Measurements from ENCODE around the gene INTS1. TPM values are rescaled to one million over a fixed set of nuclear protein-coding genes. Genes with fewer than 3 reads are reported as not detected.

INTS1 gene
- total and polyA plus RNA-seq, 11 donors = 35.5 to 67.4 (median 45.3) TPM

- intact Hi-C loops (cut with DNase I) = loop anchor here in 1 of 10 donors (5.0 kb wide), 1 partner anchor 44 kb away; the partner anchor contains the start of gene TMEM184A
- H3K27me3 ChIP-seq = no peaks in the 10 kb centered on the region
- peak; percentile 70 to 87 (median 80) for DNase-seq
Measured at GRCh38 chr7:1513657-1514095, 9.5 kb upstream of the INTS1 start.

GRCh38 chr7:1512781-1513656 lies 8.8 kb upstream of the INTS1 start:
- Histone ChIP-seq H3K4me1 (peaks cover 0 to 30% (median 22%) of the 10 kb centered on the region in 12 donors), H3K36me3 (no peaks in the 10 kb centered on the region), H3K9me3 (no peaks in the 10 kb centered on the region), H3K27me3 (no peaks in the 10 kb centered on the region), H3K4me3 (peak overlapping the region in 8 of 12 donors; percentile 18 to 39 (median 30)), H3K27ac (peak overlapping the region; percentile 87 to 100 (median 98))
- WGBS, 4 donors = 35 to 48% (median 42%) methylated on average over 25 to 35 of the region's 35 CpGs
- intact Hi-C loops (cut with DNase I) = loop anchor here in 1 of 10 donors (5.0 kb wide), 1 partner anchor 44 kb away; the partner anchor contains the start of gene TMEM184A
- peak in 1 of 2 donors; percentile 45 for TF ChIP-seq POLR2A (IDR thresholded peaks at IDR 0.05)
- TF ChIP-seq CTCF (IDR thresholded peaks at IDR 0.05) = peak in 1 of 12 donors; percentile 13
- ATAC-seq (peak; percentile 92 to 94 (median 94)), DNase-seq (peak; percentile 87 to 91 (median 88))

More at GRCh38 chr7:1513657-1514095, 9.5 kb upstream of the INTS1 start:
- TF ChIP-seq CTCF (IDR thresholded peaks at IDR 0.05) (no peak), POLR2A (IDR thresholded peaks at IDR 0.05) (no peak)
- WGBS, 4 donors = 5 to 12% (median 9%) methylated on average over 18 to 20 of the region's 20 CpGs
- ATAC-seq = peak; percentile 56 to 88 (median 73)
- Histone ChIP-seq H3K4me3 (peak overlapping the region in 8 of 12 donors; percentile 18 to 39 (median 30)), H3K36me3 (no peaks in the 10 kb centered on the region), H3K4me1 (peaks cover 0 to 30% (median 22%) of the 10 kb centered on the region in 12 donors), H3K27ac (peak overlapping the region; percentile 87 to 100 (median 98)), H3K9me3 (no peaks in the 10 kb centered on the region)

GRCh38 chr7:1511444-1512422 lies 7.5 kb upstream of the INTS1 start:
- Histone ChIP-seq H3K9me3 (no peaks in the 10 kb centered on the region), H3K4me3 (no peak overlapping the region), H3K27ac (peak overlapping the region in 3 of 12 donors; percentile 97 to 100 (median 99)), H3K36me3 (no peaks in the 10 kb centered on the region), H3K27me3 (no peaks in the 10 kb centered on the region), H3K4me1 (peaks cover 0 to 39% (median 24%) of the 10 kb centered on the region in 12 donors)
- intact Hi-C loops (cut with DNase I) = loop anchor here in 1 of 10 donors (5.0 kb wide), 1 partner anchor 46 kb away; the partner anchor contains the start of gene TMEM184A
- WGBS, 4 donors = 84 to 91% (median 87%) methylated on average over 30 of the region's 30 CpGs
- DNase-seq (no peak), ATAC-seq (no peak)
- no peak for TF ChIP-seq CTCF (IDR thresholded peaks at IDR 0.05)
- no peak for TF ChIP-seq POLR2A (IDR thresholded peaks at IDR 0.05)

Measured in heart left ventricle (tissue), 16 donors.